Middle frontal gyrus (tissue), 1 donor: ENCODE measurements around the gene ERBIN.
A peak's percentile ranks its signal among the peaks of the same experiment; 100 is the strongest.
"Not testable (repeated sequence)": the region's sequence is repeated elsewhere in the genome, so short reads cannot be mapped to it uniquely, and the experiment has no call there.

Experiments used
- DNase-seq: peaks from one replicate; pipeline ENCODE4 v3.0.0-alpha.2; 2015; ENCODE audit warnings: low spot score; ENCODE audit errors: extremely low spot score

Gene ERBIN

DNA sequence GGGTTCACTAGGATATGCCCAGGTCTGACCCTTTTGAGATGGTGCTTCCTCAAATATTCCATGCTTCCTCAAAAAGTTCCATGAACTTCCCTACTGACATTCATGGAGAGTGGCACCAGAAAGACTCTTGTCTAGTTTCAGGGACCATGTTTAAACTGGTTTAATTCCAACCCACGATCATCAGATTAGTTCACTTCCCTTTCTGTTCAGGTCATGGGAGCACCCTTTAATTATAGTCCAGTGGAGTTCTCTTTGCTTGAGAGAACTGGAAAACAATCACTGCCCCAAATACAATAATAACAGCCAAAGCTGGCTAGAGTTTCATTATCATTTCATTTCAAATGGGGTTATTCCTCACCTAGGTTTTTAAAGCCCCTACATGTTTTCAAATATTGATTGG, 9.7 kb upstream of the ERBIN start:
- DNase-seq: no peak

DNA sequence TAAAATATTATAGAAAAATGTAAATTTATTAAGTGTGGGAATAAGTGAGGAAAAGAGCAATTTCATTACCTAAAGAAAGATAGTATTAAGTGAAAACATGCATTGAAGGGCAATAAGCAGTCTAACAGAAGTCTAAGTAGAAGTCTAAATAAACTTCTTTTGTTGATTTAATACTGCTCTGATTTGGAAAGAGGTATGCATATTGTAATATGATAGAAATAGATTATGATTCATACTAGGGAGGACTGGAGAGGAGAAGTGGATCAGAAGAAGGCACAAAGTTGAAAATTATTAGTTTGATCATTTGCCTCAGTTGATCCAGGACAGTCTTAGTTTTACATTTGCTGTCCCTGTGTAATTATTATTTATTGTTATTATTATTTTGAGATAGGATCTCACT, 6.6 kb upstream of the ERBIN start:
- DNase-seq: no peak

DNA sequence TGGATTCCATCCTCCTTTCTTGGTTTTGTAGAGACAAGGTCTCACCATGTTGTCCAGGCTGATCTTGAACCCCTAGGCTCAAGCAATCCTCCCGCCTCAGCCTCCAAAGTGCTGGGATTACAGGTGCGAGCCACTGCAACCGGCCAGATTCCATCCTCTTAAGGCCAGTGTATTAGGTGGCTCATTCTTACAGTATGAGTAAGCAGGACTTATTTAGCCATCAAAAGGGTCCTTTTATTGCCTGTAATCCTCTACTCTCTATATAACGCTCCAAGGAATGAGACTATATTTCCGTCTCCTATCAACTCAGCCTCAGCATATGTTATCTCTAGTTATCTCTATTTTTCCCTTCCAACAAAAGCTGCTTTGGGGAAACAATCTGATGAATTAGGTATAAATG, 3.0 kb upstream of the ERBIN start:
- DNase-seq: no peak

DNA sequence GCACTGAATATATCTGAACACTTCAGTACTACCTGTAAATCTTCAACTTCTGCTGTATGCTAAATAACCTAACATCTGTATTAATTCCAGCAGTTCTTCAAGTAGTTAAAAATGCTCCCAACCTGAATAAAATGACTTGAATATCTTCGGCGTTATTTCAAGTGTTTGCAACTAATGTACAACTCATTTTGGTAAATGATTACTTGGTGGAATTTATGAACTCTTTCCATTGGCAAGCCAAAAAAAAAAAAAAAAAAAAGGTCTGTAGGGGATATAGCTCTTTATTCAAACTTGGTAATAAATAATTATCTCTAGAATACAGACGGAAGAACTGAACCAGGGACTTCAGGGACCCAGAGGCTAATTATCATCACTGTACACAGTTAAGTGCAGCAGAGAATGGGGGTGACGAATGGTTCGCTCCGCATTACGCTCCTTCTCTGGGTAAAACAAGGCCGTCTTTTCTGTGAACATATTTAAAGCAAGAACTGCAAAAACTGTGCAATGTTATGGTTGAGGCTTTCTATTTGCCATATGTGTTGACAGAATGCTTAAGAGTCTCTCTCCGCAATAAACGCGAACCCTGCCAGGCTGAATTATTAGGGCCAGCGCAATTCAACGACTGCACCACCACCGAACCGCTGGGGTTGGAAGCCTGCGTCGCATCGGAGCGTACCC, 1.9 kb upstream of the ERBIN start:
- DNase-seq: no peak

DNA sequence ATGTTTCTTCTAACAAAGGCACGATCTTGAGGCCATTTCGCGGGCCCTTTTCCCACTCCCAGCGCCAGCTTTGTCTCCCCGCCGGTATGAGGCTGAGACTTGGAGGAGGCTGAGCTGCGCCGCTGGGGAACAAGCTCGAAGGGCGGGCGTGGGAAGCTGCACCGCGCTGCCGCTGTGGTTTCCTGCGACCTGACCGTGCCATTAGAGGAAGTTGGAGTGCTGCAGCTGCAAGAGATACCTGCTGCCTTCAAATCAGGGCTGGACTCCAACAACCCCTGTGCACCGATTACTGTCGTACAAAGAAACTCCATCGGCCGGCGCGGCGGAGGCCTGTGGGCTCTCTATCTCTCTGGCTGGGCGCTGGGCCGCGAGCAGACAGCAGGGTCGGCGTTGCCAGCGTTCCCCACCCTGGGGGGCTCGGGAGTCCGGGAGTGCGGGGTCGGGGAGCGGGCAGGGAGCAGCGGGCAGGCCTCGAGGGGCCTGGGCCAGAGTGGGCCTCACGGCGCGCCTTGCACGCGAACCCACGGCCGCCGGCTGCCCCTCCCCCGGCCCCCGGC, 1.3 kb upstream of the ERBIN start:
- peak; percentile 58 for DNase-seq

DNA sequence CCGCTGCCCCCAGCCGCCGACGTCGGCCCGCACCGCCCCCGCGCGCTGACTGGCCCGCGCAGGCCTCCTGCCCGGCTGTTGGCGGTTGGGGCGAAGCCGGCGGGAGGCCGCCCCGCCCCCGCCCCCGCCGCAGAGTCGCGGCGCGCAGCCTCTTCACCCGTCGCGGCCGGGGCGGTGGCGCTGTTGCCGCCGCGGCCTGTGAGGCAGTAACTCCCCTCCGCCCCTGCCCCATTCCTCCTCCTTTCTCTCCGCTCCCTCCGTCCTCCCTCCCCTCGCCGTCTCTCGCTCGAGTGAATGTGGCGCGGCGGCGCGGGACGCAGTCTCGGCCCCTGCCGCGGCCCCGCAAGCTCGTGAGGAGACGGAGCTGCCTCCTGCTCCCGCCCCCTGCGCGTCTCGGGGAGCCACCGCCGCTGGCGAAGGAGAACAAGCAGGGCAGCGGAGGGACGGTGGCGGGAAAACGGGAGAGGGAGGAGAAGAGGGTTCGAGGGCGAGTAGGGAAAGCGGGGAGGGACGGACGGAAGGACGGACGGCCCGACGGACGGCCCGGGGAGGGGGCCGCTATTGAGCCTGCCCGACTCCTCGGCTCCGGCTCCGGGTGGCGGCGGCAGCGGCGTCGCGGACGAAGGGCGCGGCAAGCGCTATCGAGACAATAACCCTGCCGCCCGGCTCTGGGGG, 637 bp upstream of the ERBIN start:
- DNase-seq: peak; percentile 83

DNA sequence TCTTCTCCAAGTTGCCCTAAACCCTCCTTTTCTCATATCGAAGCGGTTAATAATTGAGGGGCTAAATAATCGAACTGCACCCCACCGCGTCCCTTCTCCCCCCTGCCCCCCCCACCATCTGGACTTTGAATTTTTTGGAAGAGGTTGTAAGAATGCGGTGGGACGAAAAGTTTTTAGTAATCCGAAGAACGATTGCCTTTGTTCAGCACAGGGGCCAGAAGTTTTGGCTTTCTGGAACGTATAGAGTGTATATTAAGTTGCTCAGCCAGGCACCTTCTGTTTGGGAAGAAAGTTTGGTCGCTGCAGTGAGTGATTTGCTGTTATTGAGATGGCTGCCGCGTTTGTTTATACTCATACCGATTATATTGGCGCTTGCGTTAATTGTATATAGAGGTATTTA, 518 bp downstream of the ERBIN start:
- DNase-seq: no peak

DNA sequence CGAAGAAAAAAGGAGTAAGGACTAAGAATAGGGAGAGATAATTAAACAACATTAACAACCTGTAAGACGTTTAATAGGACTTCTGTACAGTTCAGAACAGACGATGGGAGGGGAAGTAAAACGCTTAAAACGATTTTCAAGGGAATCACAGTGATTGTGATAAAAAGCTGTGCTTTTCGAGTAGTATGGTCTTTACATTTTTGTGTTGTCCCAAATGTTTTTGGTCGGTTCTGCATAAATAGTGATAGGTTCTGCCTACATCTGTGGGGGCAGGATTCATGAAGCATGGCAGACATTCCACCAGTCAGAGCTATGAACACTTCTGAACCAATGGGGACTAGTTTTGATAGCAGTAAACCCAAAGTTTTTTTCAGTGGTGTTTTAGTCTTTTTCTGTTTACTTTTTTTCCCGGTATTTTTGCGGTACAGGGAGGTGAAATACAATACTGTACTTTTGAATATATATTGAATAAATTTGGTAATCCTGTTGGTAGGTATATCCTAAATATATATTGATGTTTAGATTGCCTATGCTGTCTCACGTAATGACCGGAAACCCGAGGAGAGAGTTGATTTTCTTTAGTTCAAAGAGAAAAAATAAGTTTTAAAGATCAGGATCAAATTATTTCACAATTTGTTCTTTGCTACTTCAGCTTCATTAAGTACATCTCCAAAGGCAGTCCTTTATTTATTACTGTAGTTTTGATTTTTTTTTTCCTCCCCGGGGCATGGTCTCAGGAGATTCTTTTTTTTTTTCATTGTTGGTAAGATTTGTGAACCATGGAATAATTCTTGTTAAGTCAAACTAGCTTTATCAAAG, 1.3 kb downstream of the ERBIN start:
- DNase-seq: no peak

DNA sequence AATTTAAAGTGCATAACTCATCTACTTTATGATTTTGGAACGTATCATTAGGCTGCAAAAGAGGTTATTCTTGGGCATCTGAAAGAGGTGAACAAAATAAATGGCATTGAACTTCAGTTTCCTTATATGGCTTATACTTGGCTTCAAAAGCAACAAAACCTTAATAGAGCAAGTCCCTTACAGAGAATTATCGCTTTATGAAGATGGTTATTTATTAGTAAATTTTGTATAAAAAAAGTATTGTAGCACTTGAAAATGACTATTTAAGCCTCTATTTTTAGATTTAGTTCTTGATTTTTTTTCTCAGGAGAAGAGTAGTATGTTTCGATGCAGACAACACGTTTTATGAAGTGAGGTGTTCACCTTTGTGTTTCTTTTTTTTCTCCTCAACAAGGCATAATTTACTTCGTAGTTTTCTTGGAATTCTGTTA, 2.0 kb downstream of the ERBIN start:
- no peak for DNase-seq

DNA sequence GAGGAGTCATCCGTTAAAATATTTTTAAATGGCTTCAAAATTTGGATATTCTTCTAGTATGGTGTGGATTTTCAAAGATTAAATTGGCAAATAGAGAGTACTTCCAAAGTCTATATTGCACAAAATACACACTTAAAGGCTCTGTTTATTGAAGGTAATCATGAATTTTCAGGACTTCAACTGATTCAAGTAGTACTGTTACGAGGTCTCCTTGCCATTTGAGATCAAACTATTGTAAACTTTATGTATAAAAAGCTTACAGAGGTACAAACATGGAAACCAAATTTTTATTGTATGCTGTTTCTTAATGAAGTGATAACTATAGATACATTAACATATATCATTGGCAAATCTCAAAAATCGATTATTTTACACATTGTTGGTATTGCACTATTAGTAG, 2.5 kb downstream of the ERBIN start:
- DNase-seq: no peak

DNA sequence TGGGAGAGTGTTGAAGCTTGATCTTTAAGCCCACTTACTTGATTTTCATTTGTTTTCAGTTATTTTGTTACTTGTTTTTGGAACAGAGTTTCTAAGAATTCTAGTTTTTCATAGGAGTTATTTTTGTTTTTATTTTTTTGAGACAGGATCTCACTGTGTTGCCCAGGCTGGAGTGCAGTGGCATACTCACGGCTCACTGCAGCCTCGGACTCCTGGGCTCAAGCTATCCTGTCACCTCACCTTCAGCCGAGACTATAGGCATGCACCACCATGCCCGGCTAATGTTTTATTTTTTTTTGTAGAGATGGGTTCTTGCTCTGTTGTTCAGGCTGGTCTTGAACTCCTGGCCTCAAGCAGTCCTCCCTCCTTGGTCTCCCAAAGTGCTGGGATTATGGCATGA, 6.3 kb downstream of the ERBIN start:
- DNase-seq: no peak

DNA sequence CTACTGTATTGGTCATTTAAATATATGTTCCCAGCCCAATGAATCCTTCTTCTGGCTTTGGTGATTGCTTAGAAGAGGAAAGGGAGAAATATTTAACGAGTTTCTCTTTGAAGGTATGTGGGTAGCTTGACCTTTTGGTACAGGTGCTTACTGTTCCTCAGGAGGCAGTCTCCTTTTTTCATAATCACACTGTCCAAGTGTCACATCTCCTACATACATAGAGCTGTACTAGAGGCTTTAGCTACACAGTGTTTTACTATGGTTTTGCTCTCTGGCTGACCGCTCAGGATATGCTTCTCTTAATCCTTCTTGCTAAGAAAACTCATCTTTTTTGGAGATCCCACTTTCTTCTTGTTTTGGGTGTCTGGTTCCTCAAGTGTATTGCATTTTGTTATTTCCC, 6.9 kb downstream of the ERBIN start:
- no peak for DNase-seq

DNA sequence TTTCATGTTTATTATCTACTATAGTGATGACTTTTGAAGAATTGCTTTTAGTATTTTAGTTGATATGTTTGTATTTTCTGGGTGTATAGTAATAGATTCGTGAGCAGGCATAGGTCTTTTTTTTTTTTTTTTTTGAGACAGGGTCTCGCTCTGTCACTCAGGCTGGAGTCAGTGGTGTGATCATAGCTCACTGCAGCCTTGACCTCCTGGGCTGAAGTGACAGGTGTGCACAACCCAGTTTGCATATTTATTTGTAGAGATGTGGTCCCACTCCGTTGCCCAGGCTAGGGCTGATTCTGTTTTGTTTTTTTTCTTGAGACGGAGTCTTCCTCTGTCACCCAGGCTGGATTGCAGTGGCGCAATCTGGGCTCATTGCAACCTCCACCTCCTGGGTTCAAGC, 11.9 kb downstream of the ERBIN start:
- no peak for DNase-seq

DNA sequence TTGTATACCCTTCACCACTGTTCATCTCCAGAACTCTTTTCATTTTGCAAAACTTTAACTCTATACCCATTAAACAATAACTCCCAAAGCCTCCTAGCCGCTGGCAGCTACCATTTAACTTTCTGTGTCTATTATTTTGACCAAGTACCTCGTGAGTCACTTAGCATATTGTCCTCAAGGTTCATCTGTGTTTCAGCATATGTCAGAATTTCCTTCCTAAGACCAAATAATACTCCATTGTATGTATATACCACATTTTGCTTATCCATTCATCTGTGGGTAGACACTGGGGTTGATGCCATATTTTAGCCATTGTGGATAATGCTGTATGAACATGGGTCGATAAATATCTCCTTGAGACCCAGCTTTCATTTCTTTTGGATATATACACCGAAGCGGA, 17.4 kb downstream of the ERBIN start:
- no peak for DNase-seq

DNA sequence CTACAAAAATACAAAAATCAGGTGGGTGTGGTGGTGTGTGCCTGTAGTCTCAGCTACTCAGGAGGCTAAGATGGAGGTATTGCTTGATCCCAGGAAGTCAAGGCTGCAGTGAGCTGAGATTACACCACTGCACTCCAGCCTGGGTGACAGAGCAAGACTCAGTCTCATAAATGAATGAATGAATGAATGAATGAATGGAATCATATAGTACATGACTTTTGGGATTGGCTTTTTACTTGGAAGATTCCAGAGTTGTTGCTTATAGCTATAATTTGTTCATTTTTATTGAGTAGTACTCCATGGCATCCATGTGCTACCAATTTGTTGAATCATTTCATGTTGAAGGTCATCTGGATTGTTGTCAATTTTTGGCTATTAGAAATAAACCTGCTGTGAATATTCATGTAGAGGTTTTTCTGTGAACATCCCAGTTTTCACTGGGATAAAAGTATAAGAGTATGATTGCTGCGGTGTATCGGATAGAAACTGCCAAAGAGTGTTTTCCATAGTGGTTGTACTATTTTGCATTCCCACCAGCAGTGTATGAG, 19.9 kb downstream of the ERBIN start:
- no peak for DNase-seq

DNA sequence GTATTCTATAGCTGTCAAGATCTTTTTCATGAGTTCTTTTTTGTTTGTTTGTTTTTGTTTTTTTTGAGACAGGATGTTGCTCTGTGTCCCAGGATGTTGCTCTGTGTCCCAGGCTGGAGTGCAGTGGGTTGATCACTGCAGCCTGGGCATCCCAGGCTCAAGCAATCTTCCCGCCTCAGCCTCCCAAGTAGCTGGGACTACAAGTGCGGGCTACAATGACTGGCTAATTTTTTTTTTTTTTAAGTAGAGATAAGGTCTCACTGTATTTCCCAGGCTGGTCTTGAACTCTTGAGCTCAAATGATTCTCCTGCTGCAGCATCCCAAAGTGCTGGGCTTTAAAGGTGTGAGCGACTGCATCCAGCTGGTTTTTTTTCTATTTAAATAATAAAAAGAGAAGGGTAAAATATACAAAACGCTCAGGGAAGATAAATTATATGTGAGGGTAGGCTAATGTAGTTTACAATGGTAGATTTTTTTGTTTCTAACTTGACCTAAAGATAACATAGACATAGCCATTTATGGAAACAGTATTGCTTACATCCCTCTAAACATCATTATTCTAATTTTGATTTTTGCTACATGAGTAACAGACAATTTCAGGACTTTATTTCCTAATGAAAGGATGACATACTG, 21.9 kb downstream of the ERBIN start:
- DNase-seq: no peak

DNA sequence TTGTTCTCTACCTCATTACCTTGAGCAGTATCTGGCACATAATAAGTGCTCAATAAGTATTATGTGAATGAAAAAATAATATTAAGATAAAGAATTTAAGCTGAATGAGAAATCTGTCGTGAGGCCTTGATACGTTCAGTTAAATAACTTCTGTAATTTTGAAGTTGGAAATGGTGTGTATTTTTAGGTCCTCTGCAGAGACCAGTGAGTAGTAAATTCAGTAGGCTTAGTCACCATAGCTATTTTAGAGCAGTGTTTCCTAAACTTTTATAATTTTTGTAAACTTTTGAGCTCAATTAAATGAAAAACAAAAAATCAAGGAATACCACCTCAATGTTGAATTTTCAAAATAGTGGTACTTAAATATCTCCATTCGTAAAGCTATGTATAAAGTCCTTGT, 25.0 kb downstream of the ERBIN start:
- DNase-seq: no peak

DNA sequence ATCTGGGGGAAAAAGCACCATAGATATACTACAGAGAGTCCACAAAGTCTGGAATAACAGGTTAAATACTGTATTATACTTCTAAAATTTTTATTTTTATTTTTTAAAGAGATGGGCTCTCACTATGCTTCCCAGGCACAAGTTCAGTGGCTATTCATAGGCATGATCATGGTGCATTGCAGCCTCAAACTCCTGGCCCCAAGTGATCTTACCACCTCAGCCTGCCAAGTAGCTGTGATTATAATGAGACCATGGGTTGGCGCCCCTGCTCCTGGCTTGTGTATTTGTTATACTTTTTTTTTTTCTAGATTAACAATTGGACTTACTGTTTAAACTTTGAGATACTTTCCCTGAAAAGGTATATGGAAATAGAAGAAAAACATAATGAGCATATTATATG, 25.9 kb downstream of the ERBIN start:
- no peak for DNase-seq

DNA sequence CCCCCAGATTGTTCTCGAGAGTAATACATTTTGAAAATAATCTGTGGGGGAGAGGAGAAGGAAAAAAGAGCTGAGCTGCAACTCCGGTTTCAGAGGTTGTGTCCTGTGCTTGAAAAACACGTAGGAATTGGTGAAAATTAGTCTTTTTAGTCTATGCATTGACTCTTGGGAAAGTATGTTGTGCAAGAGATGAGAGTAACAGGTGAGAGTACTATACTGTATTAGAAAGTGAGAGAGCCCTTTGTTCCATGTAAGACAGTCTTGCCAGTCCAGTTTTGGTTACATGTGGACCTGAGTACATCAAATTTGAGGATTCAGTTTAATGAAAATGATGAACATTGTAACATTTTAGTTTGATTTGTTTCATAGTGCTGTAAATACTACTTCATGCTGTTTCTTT, 27.8 kb downstream of the ERBIN start:
- DNase-seq: no peak

DNA sequence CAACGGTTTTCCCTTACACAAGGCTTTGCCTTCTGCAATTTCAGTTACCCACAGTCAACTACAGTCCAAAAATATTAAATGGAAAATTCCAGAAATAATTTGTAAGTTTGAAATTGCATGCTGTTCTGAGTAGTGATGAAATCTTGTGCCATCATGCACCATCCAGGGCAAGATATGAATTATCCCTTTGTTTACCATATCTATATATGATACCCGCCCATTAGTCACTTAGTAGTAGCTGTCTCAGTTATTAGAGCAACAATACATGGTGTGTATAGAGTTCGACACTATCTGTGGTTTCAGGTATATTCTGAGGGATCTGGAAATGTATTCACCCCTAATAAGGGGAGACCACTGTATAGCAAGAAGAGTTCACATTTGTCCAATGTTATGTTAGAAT, 29.4 kb downstream of the ERBIN start:
- DNase-seq: no peak

DNA sequence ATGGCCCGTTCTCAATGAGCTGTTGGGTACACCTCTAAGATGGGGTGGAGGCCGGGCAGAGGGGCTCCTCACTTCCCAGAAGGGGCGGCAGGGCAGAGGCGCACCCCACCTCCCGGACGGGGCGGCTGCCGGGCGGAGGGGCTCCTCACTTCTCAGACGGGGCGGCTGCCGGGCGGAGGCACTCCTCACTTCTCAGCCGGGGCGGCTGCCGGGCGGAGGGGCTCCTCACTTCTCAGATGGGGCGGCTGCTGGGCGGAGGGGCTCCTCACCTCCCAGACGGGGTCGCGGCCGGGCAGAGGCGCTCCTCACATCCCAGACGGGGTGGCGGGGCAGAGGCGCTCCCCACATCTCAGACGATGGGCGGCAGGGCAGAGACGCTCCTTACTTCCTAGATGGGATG, 31.3 kb downstream of the ERBIN start:
- not testable (repeated sequence) for DNase-seq
